Neutrophil (primary cell): ENCODE results near the gene KLHL29.

Source experiments
- H3K27ac ChIP-seq: fragments of 200-600 bp; sonication (generic); 2 replicates; pipeline ENCODE4 v1.5.1; 2016; ENCODE audit warnings: mild to moderate bottlenecking, moderate library complexity
- H3K27me3 ChIP-seq: fragments of 200-600 bp; sonication (generic); 2 replicates; pipeline ENCODE4 v1.6.0; 2016; ENCODE audit warnings: mild to moderate bottlenecking
- H3K36me3 ChIP-seq: fragments of 200-600 bp; sonication (generic); 2 replicates; pipeline ENCODE4 v1.5.1; 2017
- H3K4me1 ChIP-seq, 2 experiments: fragments of 200-600 bp in 1 of 2; sonication (generic) in 1 of 2; 1 replicate in 1 of 2; 2 replicates in 1 of 2; pipeline versions ENCODE4 v1.5.1 to v1.6.1; 2013 to 2016; ENCODE audit warnings: low read depth in 1 of 2, low read length in 1 of 2, mild to moderate bottlenecking in 1 of 2, moderate library complexity in 1 of 2; ENCODE audit not compliant: control insufficient read depth in 1 of 2, insufficient read depth in 1 of 2
- H3K4me3 ChIP-seq, 2 experiments: fragments of 200-600 bp in 1 of 2; sonication (generic) in 1 of 2; 1 replicate in 1 of 2; 2 replicates in 1 of 2; pipeline ENCODE4 v1.5.1; 2013 to 2016; ENCODE audit warnings: low read depth in 1 of 2, low read length in 1 of 2, mild to moderate bottlenecking in 1 of 2, moderate library complexity in 1 of 2
- H3K9me3 ChIP-seq: fragments of 200-600 bp; sonication (generic); 2 replicates; pipeline ENCODE4 v1.5.1; 2016
- CTCF ChIP-seq: fragments of 200-600 bp; sonication (generic); IDR thresholded peaks from 2 replicates; pipeline ENCODE4 v1.5.1; 2016; ENCODE audit warnings: antibody characterized with exemption

The KLHL29 gene

GRCh38 chr2:23696752-23697045, 311.7 kb downstream of the KLHL29 start:
- Histone ChIP-seq H3K36me3 (no peaks in the 10 kb centered on the region), H3K27ac (no peak overlapping the region), H3K4me3 (no peak overlapping the region), H3K27me3 (no peaks in the 10 kb centered on the region), H3K4me1 (no peaks in the 10 kb centered on the region), H3K9me3 (no peaks in the 10 kb centered on the region)
- TF ChIP-seq CTCF: no peak

- Histone ChIP-seq H3K36me3 (no peaks in the 10 kb centered on the region), H3K9me3 (no peaks in the 10 kb centered on the region), H3K4me3 (no peak overlapping the region), H3K27ac (no peak overlapping the region), H3K4me1 (no peaks in the 10 kb centered on the region), H3K27me3 (no peaks in the 10 kb centered on the region)
- no peak for TF ChIP-seq CTCF
Observed at GRCh38 chr2:23697256-23698075, 312.5 kb downstream of the KLHL29 start.

DNA sequence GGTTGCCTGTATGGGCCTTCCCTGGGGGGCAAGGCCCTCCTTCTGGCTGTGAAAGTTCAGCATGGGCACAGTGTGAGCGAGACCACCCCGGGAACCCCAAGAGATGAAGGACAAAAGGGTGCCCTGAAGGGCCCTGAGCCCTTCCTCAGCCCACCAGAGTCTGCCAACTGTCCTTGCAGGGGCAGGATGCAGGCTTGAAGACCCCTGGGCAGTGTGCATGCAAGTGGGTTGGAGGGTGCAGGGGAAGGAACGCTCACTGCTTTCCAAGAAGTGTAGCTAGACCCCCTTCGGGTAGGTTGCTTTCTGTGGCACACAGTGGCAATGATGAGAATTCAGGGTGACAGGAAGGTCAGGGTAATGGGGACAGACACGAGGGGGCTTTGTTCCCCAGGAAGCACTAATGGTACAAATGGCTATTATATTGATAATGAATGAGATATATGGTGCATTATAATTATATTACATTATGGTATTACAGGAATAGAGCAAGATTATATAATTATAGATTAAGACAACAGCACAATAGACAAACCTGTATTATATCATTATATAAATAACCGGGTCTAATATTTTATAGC, 313.2 kb downstream of the KLHL29 start:
- Histone ChIP-seq H3K27ac (no peak overlapping the region), H3K4me1 (no peaks in the 10 kb centered on the region), H3K4me3 (no peak overlapping the region), H3K9me3 (no peaks in the 10 kb centered on the region), H3K27me3 (no peaks in the 10 kb centered on the region), H3K36me3 (no peaks in the 10 kb centered on the region)
- no peak for TF ChIP-seq CTCF

DNA sequence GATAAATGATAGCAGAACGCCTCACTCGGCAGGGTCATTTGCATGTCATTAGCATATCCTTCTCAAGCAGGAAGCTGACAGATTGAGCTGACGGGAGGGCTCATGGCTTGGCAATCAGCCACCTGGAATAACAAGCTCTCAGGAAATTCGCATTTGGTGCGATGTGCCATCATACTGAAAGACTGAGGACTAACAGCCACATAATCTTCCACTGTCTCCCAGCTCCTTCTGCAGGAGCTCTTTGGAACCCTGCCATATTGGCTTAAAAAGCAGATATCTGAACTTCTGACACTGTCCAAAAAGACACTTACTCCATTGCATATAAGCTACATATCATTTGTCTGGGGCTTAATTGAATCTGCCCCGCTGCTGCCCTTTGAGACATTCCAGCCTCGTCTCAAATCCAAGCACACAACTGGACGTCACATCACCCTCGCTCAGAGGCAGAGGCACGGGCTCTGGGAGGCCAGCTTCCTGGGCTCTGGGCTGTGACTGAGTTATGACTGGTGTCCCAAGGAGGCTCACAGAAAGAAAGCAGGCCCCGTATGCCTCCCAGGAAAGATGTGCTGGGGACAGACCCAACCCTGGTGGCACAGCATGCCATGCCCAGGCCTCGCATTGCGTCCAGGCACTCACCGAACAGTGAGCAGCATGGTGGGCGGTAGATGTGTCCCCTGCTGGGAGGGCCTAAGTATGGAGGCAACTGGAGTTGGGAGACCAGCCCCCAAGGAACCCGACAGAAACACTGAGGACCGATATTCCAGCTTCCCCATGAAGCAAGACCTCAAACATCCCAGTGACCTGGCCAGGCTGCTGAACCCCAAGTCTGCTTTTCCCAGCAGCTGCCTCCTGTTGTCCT, 314.0 kb downstream of the KLHL29 start:
- no peaks in the 10 kb centered on the region for H3K27me3 ChIP-seq
- no peak for TF ChIP-seq CTCF
- no peak overlapping the region for H3K27ac ChIP-seq
- H3K36me3 ChIP-seq: no peaks in the 10 kb centered on the region
- no peak overlapping the region for H3K4me3 ChIP-seq
- H3K9me3 ChIP-seq: no peaks in the 10 kb centered on the region
- H3K4me1 ChIP-seq: no peaks in the 10 kb centered on the region

DNA sequence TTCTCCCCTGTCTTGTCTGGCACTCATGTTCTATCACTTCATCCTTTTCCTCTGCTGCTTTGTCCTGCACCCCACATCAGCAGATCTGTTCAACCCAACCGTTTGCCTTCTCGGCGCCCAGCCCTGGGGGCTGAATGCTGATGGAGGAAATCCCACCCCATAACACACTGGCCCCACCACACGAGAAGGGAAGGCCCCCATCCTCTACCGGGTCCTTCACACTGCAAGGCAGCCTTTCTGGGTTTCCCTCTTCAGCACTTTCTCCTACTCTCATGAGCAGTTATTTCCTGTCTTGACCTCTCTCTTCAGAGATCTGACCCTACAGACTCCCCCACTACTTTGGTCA, 314.6 kb downstream of the KLHL29 start:
- Histone ChIP-seq H3K9me3 (no peaks in the 10 kb centered on the region), H3K4me1 (no peaks in the 10 kb centered on the region), H3K27me3 (no peaks in the 10 kb centered on the region), H3K36me3 (no peaks in the 10 kb centered on the region), H3K4me3 (no peak overlapping the region), H3K27ac (no peak overlapping the region)
- TF ChIP-seq CTCF: no peak
